Skeletal muscle tissue (tissue), 4 donors: ENCODE data around the gene RADIL. TPM values are rescaled to one million over a fixed set of nuclear protein-coding genes. Genes with fewer than 3 reads are reported as not detected.

ENCODE experiments used
- H3K27ac ChIP-seq: one replicate; pipeline ENCODE4 v1.7.0; 2013; ENCODE audit warnings: mild to moderate bottlenecking, low read depth, low read length, inconsistent platforms
- H3K27me3 ChIP-seq, 3 donors: one replicate each; pipeline ENCODE4 v1.7.0; 2013; ENCODE audit warnings: low read length in 3 of 3; ENCODE audit not compliant: control insufficient read depth in 3 of 3, insufficient read depth in 3 of 3
- H3K36me3 ChIP-seq, 3 donors: one replicate each; pipeline ENCODE4 v1.7.0; 2013; ENCODE audit warnings: low read length in 3 of 3; ENCODE audit not compliant: control insufficient read depth in 3 of 3, insufficient read depth in 3 of 3
- H3K4me1 ChIP-seq, 3 donors: one replicate each; pipeline ENCODE4 v1.7.0; 2013; ENCODE audit warnings: low read length in 3 of 3, mild to moderate bottlenecking in 3 of 3; ENCODE audit not compliant: control insufficient read depth in 3 of 3, insufficient read depth in 3 of 3
- H3K4me3 ChIP-seq, 3 donors: one replicate each; pipeline ENCODE4 v1.7.0; 2013; ENCODE audit warnings: low read length in 3 of 3
- H3K9ac ChIP-seq, 3 donors: one replicate each; pipeline ENCODE4 v1.7.0; 2013; ENCODE audit warnings: low read length in 3 of 3, mild to moderate bottlenecking in 3 of 3, moderate library complexity in 2 of 3, low read depth in 1 of 3
- H3K9me3 ChIP-seq, 3 donors: one replicate each; pipeline ENCODE4 v1.7.0; 2013; ENCODE audit warnings: low read length in 3 of 3; ENCODE audit not compliant: control insufficient read depth in 3 of 3
- total RNA-seq: library from RNA; depleted of rRNA; stranded (reverse); fragments of >200 nt; gene quantifications from one replicate; pipeline ENCODE4 v1.2.3, GENCODE V29; 2014
- donor health status: Osteomylitis.

Gene RADIL
- total RNA-seq, 1 donor from 2014 or later = 1.0 TPM

DNA sequence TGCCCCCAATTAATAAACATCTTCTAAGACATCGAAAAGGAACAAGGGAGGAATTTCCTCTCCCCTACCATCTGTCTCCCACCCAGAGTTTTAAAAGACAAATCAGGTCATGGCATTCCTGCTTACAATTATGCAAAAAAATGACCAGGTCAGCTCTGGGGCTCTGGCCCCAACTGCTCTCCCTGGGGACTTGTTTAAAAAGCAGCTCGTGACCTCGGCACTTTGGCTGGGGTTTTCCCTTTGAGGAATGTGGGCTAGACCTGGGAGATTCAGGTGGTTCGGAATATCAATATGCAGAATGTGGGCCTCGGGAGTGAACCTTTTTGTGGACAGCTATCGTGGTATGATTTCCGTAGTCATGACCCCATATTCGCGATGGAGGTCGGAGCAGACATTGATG is 648 bp upstream of the RADIL start:
- Histone ChIP-seq H3K4me3 (no peak overlapping the region), H3K36me3 (no peaks in the 10 kb centered on the region), H3K9ac (no peak overlapping the region), H3K27me3 (peaks cover 0 to 15% (median 6%) of the 10 kb centered on the region in 3 donors), H3K9me3 (no peaks in the 10 kb centered on the region), H3K27ac (no peak overlapping the region), H3K4me1 (peaks cover 7 to 10% (median 8%) of the 10 kb centered on the region in 3 donors)

DNA sequence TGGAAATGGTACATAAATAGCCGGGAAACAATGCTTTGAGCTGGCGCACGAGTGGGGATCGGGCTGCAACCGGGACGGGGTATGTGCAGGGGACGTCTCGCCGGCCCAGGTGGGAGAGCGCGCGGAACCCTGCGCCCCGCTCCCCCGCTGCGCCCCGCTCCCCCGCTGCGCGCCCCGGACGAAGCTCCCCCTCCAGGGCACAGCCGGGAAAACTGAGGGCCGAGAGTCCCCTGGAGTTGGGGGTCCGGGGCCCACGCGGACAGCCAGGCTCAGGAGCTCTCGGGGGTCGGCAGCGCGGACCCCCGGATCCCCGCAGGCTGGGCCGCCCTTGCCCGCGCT is 514 bp downstream of the RADIL start:
- H3K27ac ChIP-seq = peak overlapping the region; percentile 69
- H3K9me3 ChIP-seq = no peaks in the 10 kb centered on the region
- H3K4me3 ChIP-seq = peak overlapping the region; percentile 56 to 70 (median 68)
- H3K36me3 ChIP-seq = no peaks in the 10 kb centered on the region
- peaks cover 0 to 15% (median 6%) of the 10 kb centered on the region in 3 donors for H3K27me3 ChIP-seq
- H3K4me1 ChIP-seq = peaks cover 7 to 13% (median 10%) of the 10 kb centered on the region in 3 donors
- H3K9ac ChIP-seq = peak overlapping the region in 2 of 3 donors; percentile 38 to 77

DNA sequence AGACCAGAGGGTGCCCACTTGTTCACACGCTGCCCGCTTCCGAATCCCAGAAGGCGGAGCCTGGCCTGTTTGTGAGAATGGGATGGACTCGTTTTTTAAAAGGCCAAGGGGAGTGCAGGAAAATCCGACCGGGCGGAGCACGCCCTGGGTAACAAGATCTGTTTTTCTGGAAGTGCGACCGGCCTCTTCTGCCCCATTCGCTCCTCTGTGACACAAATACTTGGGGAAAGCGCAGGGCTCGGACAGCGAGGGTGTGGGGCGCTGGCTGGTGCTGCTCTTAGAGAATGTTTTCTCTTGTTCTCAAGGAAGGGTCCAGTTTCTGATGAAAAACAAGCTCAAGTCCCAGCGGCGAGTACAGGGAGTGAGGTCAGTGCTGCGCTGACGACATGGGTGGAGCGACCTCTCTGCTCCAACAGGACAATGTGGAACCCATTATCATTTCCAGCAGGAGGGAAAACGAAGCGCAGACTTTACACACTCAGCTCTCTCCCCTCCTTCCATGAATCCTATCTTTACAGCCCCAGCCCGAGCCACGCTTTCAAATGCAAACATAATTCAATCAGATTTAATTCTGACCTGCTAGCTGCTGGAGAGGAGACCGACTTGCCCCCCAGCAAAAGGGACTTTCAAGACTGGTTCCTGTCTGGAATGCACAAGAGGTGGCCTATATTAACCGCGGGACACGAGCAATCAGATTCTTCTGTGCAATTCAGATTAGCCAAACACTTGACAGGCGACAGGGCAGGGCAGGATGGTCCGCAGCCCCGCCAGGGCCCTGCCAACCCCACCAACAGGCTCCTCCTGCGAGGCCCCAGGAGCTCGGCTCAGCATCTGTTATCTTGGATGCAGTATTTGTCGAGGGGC is 1.1 kb downstream of the RADIL start:
- H3K27me3 ChIP-seq = peaks cover 0 to 15% (median 6%) of the 10 kb centered on the region in 3 donors
- peaks cover 7 to 13% (median 10%) of the 10 kb centered on the region in 3 donors for H3K4me1 ChIP-seq
- H3K27ac ChIP-seq = peak overlapping the region; percentile 69
- peak overlapping the region; percentile 56 to 70 (median 68) for H3K4me3 ChIP-seq
- H3K9ac ChIP-seq = peak overlapping the region; percentile 1 to 77 (median 67)
- no peaks in the 10 kb centered on the region for H3K9me3 ChIP-seq
- H3K36me3 ChIP-seq = peaks cover 0 to 3% (median 0%) of the 10 kb centered on the region in 3 donors

DNA sequence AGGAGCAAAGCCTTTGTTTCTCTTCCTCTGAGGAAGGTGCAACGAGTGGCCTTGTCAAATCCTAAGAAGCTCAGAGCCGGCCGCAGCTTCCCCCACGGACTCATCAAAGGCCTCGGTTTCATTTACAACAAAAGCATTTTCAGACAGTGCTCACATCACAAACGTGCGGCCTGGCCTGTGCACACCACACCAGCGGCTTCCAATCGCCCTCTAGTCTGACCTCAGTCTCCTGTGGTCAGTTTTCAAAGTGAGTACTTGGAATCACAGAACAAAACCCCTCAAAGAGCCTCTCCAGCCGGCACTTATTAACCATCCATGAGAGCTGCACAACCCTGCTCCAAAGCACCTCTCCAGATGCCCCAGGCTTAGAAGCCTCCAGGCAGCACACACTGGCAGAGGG is 3.3 kb downstream of the RADIL start:
- Histone ChIP-seq H3K27me3 (peaks cover 0 to 15% (median 6%) of the 10 kb centered on the region in 3 donors), H3K4me1 (peaks cover 7 to 13% (median 10%) of the 10 kb centered on the region in 3 donors), H3K9ac (peak overlapping the region in 1 of 3 donors; percentile 69), H3K9me3 (no peaks in the 10 kb centered on the region), H3K4me3 (peak overlapping the region; percentile 30 to 68 (median 43)), H3K36me3 (peaks cover 0 to 5% (median 4%) of the 10 kb centered on the region in 3 donors), H3K27ac (no peak overlapping the region)

DNA sequence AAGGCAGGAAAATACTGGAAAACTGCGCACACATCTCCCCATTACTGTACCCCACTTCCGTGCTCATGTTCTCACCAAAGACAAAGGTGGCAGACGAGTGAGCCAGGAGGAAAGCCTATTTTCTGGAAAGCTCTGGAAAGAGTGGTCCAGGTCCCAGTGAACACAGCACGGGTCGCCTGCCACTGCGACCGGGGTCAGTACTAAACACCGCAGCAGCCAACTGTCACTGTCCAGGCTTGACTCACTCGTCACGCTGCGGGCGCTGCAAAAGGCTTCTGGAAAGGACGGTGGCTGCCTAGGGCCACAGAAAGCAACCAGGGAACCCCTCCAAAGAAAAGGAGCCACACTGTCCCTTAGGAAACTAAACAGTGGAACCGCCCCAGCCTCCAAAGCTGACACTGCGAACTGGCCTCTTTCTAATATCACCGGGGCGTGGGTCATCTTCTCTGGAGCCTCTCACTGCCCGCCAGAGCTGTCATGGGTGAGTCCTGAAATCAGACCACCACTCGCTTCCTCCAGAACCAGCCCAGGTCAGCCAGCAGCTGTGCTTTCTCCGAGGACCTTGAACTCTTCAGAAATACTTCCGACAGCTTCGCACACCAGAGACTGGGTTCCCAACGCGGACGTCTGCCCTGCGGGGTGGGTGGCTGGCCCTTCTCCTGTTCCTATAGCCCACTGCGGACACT is 4.0 kb downstream of the RADIL start:
- Histone ChIP-seq H3K36me3 (peaks cover 0 to 5% (median 4%) of the 10 kb centered on the region in 3 donors), H3K27ac (no peak overlapping the region), H3K9ac (peak overlapping the region in 2 of 3 donors; percentile 32 to 69), H3K4me1 (peaks cover 7 to 13% (median 10%) of the 10 kb centered on the region in 3 donors), H3K4me3 (peak overlapping the region; percentile 30 to 68 (median 43)), H3K27me3 (peaks cover 0 to 15% (median 6%) of the 10 kb centered on the region in 3 donors), H3K9me3 (no peaks in the 10 kb centered on the region)

DNA sequence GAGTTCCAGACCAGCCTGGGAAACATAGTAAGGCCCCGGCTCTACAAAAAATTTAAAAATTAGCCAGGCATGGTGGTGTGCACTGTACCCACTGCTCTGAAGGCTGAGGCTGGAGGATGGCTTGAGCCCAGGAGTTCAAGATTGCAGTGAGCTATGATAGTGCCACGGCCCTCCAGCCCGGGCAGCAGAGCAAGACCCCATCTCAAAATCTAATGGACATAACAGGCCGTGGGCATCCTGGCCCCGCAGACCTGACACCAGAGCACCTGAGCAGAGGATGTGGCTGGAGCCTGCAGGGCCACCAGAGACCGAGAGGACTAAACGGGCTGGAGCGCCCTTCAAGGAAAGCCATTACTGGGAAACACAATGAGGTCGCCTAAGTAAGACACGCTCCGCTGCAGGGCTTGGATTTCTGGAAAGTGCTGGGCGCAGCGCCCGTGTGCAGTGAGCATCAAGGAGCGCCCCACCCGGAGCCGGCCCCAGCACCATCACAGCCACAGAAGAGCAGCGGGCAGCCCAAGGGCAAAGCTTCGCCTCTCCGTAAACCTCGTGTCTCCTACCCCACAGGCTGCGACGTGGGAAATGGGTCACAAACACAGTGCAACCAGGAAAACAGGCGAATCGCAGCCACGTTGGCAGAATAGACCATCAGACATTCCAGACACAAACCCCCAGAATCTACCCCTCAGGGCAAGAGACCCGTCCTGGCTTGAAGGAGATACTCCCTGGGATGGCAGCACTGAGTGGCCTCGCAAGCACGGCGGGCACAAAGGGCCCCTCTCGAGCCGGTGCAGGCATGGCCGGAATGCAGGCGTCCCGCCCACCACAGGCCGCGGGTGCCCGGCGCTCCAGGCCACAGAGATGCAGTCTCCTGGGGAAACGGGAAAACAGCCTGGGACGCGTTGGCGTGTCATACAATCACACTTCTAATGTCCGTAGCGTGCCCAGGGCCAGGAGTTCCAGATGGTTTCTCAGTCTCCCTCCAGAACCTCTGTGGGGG is 4.9 kb downstream of the RADIL start:
- Histone ChIP-seq H3K27me3 (peaks cover 0 to 10% (median 6%) of the 10 kb centered on the region in 3 donors), H3K4me3 (peak overlapping the region; percentile 30 to 68 (median 43)), H3K36me3 (peaks cover 0 to 5% (median 4%) of the 10 kb centered on the region in 3 donors), H3K27ac (no peak overlapping the region), H3K9ac (peak overlapping the region in 2 of 3 donors; percentile 32 to 69), H3K9me3 (no peaks in the 10 kb centered on the region), H3K4me1 (peaks cover 7 to 13% (median 10%) of the 10 kb centered on the region in 3 donors)

DNA sequence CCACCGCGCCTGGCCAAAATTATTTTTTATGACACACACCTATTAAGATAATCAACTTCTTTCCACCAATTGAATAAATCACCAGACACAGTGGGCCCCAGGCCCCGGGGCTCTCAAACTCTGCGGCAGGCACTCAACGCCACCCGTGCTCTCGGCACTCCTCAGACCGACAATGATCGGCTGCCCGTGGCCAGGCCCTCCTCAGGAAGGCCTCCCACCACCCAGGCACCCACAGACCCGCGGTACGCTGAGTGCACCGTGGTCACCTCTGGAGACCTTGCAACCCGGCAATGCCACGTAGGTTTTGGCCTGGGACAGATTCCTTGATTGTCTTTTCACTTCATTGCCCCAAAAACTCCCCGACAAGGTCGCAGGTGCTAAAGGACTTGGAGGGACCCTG is 6.9 kb downstream of the RADIL start:
- H3K36me3 ChIP-seq = peaks cover 0 to 8% (median 5%) of the 10 kb centered on the region in 3 donors
- H3K9me3 ChIP-seq = no peaks in the 10 kb centered on the region
- H3K4me1 ChIP-seq = peaks cover 0 to 6% (median 0%) of the 10 kb centered on the region in 3 donors
- peaks cover 0 to 2% (median 0%) of the 10 kb centered on the region in 3 donors for H3K27me3 ChIP-seq
- H3K9ac ChIP-seq = no peak overlapping the region
- no peak overlapping the region for H3K27ac ChIP-seq
- no peak overlapping the region for H3K4me3 ChIP-seq

DNA sequence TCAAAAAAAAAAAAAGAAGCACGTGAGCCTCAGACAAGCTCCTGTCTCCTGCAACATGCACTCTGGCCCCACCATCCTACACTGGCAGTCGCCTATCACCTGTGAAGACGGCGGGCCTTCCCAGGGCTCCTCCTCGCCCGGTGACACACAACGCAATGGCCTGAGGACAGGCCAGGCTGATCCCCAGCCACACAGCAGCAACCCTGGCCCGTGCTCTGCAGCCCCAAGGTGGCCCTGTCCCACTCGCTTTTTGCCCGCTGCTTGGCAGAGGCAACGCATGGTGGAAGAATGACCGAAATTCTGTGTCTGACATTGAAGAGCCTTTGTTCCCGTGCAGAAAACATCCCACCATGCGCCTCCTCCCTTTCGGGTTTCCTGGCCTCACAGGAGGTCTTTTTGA is 8.1 kb downstream of the RADIL start:
- Histone ChIP-seq H3K27me3 (peaks cover 0 to under 1% (median 0%) of the 10 kb centered on the region in 3 donors), H3K4me3 (no peak overlapping the region), H3K9me3 (no peaks in the 10 kb centered on the region), H3K4me1 (peaks cover 0 to 6% (median 0%) of the 10 kb centered on the region in 3 donors), H3K27ac (no peak overlapping the region), H3K36me3 (peaks cover 0 to 9% (median 5%) of the 10 kb centered on the region in 3 donors), H3K9ac (no peak overlapping the region)
